OCI-LY1 (cell line): ENCODE results near the gene TMEM101.

Experiments used
- H2AFZ ChIP-seq: fragments of 200-600 bp; sonication (generic), shearing (Covaris generic); 2 replicates; pipeline ENCODE4 v1.6.0; 2014; ENCODE audit warnings: antibody characterized with exemption, mild to moderate bottlenecking, low read length
- H3F3A ChIP-seq: fragments of 200-600 bp; sonication (generic), shearing (Covaris generic); 2 replicates; pipeline ENCODE4 v1.6.0; 2014; ENCODE audit warnings: mild to moderate bottlenecking, antibody characterized with exemption, low read length, moderate library complexity; ENCODE audit not compliant: insufficient read depth
- H3K27ac ChIP-seq: fragments of 200-600 bp; sonication (generic); 2 replicates; pipeline ENCODE4 v1.5.1; 2014; ENCODE audit warnings: low read length, mixed run types, mild to moderate bottlenecking, low read depth; ENCODE audit not compliant: poor library complexity, severe bottlenecking
- H3K27me3 ChIP-seq: fragments of 200-600 bp; sonication (generic); 2 replicates; pipeline ENCODE4 v1.6.0; 2014; ENCODE audit warnings: antibody characterized with exemption, mild to moderate bottlenecking, low read length, moderate library complexity; ENCODE audit not compliant: insufficient read depth
- H3K36me3 ChIP-seq: fragments of 200-600 bp; sonication (generic); 2 replicates; pipeline ENCODE4 v1.6.1; 2014; ENCODE audit warnings: mild to moderate bottlenecking, antibody characterized with exemption, low read length, moderate library complexity, mixed read lengths; ENCODE audit not compliant: insufficient read depth
- H3K4me1 ChIP-seq: fragments of 200-600 bp; sonication (generic); 2 replicates; pipeline ENCODE4 v1.5.1; 2014; ENCODE audit warnings: mild to moderate bottlenecking, low read length, moderate library complexity; ENCODE audit not compliant: insufficient read depth, severe bottlenecking
- H3K4me2 ChIP-seq: fragments of 200-600 bp; sonication (generic), shearing (Covaris generic); 2 replicates; pipeline ENCODE4 v1.6.1; 2014; ENCODE audit warnings: low read length
- H3K4me3 ChIP-seq: fragments of 200-600 bp; sonication (generic); 2 replicates; pipeline ENCODE4 v1.5.1; 2014; ENCODE audit warnings: low read length, low read depth, mild to moderate bottlenecking, mixed read lengths; ENCODE audit not compliant: poor library complexity, severe bottlenecking
- H3K79me2 ChIP-seq: fragments of 200-600 bp; shearing (Covaris generic); 2 replicates; pipeline ENCODE4 v1.6.1; 2016; ENCODE audit warnings: mixed run types, low read length, mixed read lengths; ENCODE audit not compliant: insufficient read depth
- H3K9ac ChIP-seq: fragments of 200-600 bp; sonication (generic), shearing (Covaris generic); 2 replicates; pipeline ENCODE4 v1.6.1; 2014; ENCODE audit warnings: mild to moderate bottlenecking, low read length, mixed read lengths
- H3K9me2 ChIP-seq: fragments of 200-600 bp; sonication (generic), shearing (Covaris generic); 2 replicates; pipeline ENCODE4 v1.6.1; 2014; ENCODE audit warnings: low read depth, mild to moderate bottlenecking, low read length, mixed read lengths
- H3K9me3 ChIP-seq: fragments of 200-600 bp; shearing (Covaris generic); 2 replicates; pipeline ENCODE4 v1.6.1; 2014; ENCODE audit warnings: low read length, mixed read lengths
- H4K20me1 ChIP-seq: fragments of 200-600 bp; sonication (generic), shearing (Covaris generic); 2 replicates; pipeline ENCODE4 v1.6.0; 2016; ENCODE audit warnings: mild to moderate bottlenecking, low read length; ENCODE audit not compliant: insufficient read depth
- EZH2 ChIP-seq: fragments of 200-600 bp; sonication (generic), shearing (Covaris generic); IDR thresholded peaks from 2 replicates; pipeline ENCODE4 v1.8.0; 2017; ENCODE audit warnings: borderline replicate concordance, mixed run types, mild to moderate bottlenecking, antibody characterized with exemption, low read length, moderate library complexity, mixed read lengths
- TF ChIP-seq, protein P1 (sequence below): fragments of 200-600 bp; sonication (generic), shearing (Covaris generic); IDR thresholded peaks from 2 replicates; pipeline ENCODE4 v1.5.1; 2017; ENCODE audit warnings: mild to moderate bottlenecking, antibody characterized with exemption, low read length, moderate library complexity, mixed read lengths

TMEM101 gene

DNA sequence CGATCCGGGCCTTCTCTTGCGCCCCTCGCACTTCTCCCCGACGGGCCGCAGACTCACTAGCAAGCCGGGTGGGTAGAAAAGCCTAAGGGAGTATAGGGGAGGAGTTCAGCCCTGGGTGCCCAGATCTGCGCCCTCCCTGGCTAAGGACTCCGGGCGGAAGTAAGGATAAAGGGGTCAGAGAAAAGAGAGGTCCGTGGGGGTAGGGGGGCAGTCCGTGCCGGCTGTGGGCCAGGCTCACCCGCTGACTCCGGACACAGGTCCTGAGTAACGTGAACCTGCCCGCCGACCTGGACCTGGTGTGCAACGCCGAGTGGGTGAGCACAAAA, 8.5 kb downstream of the TMEM101 start:
- Histone ChIP-seq H3K79me2 (no peaks in the 10 kb centered on the region), H3F3A (no peaks in the 10 kb centered on the region), H3K4me2 (peak overlapping the region; percentile 66), H3K9me3 (no peaks in the 10 kb centered on the region), H3K27me3 (peaks cover 5% of the 10 kb centered on the region; the same call in 1 of the 2 replicates), H2AFZ (no peak overlapping the region), H4K20me1 (no peaks in the 10 kb centered on the region), H3K4me3 (peak overlapping the region; percentile 61), H3K9ac (peak overlapping the region; percentile 25; the same call in 1 of the 2 replicates), H3K4me1 (peaks cover 21% of the 10 kb centered on the region), H3K9me2 (no peaks in the 10 kb centered on the region), H3K27ac (no peak overlapping the region), H3K36me3 (no peaks in the 10 kb centered on the region)
- no peak for TF ChIP-seq EZH2
- TF ChIP-seq, protein P1, sequence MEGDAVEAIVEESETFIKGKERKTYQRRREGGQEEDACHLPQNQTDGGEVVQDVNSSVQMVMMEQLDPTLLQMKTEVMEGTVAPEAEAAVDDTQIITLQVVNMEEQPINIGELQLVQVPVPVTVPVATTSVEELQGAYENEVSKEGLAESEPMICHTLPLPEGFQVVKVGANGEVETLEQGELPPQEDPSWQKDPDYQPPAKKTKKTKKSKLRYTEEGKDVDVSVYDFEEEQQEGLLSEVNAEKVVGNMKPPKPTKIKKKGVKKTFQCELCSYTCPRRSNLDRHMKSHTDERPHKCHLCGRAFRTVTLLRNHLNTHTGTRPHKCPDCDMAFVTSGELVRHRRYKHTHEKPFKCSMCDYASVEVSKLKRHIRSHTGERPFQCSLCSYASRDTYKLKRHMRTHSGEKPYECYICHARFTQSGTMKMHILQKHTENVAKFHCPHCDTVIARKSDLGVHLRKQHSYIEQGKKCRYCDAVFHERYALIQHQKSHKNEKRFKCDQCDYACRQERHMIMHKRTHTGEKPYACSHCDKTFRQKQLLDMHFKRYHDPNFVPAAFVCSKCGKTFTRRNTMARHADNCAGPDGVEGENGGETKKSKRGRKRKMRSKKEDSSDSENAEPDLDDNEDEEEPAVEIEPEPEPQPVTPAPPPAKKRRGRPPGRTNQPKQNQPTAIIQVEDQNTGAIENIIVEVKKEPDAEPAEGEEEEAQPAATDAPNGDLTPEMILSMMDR, result no peak

DNA sequence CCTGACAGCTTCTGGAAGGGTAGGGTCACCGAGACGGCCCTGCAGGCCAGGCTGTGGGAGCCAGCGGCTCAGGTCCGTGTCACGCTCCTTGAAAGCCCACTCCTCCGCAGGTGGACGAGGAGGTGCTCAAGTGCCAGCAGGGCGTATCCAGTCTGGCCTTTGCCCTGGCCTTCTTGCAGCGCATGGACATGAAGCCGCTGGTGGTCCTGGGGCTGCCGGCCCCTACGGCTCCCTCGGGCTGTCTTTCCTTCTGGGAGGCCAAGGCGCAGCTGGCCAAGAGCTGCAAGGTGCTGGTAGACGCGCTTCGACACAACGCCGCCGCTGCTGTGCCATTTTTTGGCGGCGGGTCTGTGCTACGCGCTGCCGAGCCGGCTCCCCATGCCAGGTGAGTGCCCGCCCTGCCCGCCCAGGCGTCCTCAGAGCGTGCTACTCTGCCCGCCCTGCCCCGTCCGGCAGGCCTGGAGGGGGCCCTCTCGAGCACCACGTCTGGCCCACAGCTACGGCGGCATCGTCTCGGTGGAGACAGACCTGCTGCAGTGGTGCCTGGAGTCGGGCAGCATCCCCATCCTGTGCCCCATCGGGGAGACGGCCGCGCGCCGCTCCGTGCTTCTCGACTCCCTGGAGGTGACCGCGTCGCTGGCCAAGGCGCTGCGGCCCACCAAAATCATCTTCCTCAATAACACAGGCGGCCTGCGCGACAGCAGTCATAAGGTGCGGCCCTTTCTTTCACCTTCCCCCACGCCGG, 9.1 kb downstream of the TMEM101 start:
- no peak for TF ChIP-seq EZH2
- TF ChIP-seq, protein P1, result no peak
- Histone ChIP-seq H3K4me1 (peaks cover 21% of the 10 kb centered on the region), H3F3A (no peaks in the 10 kb centered on the region), H3K79me2 (no peaks in the 10 kb centered on the region), H3K4me2 (peak overlapping the region; percentile 66), H3K9ac (no peak overlapping the region), H3K4me3 (peak overlapping the region; percentile 61), H3K27ac (no peak overlapping the region), H3K9me3 (no peaks in the 10 kb centered on the region), H3K9me2 (no peaks in the 10 kb centered on the region), H4K20me1 (no peaks in the 10 kb centered on the region), H3K36me3 (no peaks in the 10 kb centered on the region), H3K27me3 (peaks cover 5% of the 10 kb centered on the region; the same call in 1 of the 2 replicates), H2AFZ (no peak overlapping the region)

DNA sequence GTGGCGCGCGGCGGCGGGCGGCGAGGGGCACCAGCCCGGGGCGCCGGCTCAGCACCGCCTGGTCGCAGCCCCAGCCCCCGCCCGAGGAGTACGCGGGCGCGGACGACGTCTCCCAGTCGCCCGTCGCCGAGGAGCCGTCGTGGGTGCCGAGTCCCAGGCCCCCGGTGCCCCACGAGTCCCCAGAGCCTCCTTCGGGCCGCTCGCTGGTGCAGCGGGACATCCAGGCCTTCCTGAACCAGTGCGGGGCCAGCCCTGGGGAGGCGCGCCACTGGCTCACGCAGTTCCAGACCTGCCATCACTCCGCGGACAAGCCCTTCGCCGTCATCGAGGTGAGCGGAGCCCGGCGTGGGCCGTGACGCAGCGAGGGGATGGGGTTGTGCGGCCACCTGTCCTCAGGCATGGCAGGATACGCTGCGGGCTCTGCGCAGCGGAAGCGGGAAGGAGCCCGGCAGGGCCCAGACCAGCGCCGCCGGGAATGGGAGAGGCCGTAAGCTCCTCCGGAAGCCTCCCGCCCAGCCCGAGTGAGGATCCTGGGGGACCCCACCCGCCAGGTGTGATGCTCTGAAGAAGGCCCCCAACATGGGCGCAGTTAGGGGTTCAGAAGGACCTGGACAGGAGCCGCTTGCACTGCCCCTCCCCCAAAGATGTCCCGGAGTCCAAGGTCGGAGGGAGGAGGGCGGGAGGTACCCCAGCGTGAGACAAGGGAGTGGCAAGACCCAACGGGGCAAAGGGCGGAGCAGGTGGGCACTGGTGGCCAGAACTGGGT, 9.8 kb downstream of the TMEM101 start:
- peaks cover 21% of the 10 kb centered on the region for H3K4me1 ChIP-seq
- no peak overlapping the region for H3K27ac ChIP-seq
- H3K79me2 ChIP-seq, result no peaks in the 10 kb centered on the region
- no peaks in the 10 kb centered on the region for H3K9me3 ChIP-seq
- no peaks in the 10 kb centered on the region for H3K36me3 ChIP-seq
- TF ChIP-seq, protein P1, result no peak
- no peak for TF ChIP-seq EZH2
- H3K9ac ChIP-seq, result no peak overlapping the region
- no peak overlapping the region for H3K4me2 ChIP-seq
- H4K20me1 ChIP-seq, result no peaks in the 10 kb centered on the region
- H3K27me3 ChIP-seq, result peaks cover 5% of the 10 kb centered on the region; the same call in 1 of the 2 replicates
- no peaks in the 10 kb centered on the region for H3F3A ChIP-seq
- no peak overlapping the region for H3K4me3 ChIP-seq
- no peaks in the 10 kb centered on the region for H3K9me2 ChIP-seq
- H2AFZ ChIP-seq, result no peak overlapping the region
